GM12878 (cell line): ENCODE data around the gene PPARD. TPM values are rescaled to one million over a fixed set of nuclear protein-coding genes. Genes with fewer than 3 reads are reported as not detected.

ENCODE experiments used
- BHLHE40 ChIP-seq, 2 experiments: fragments of 450-650 bp in 1 of 2; IDR thresholded peaks; 2 replicates each; pipeline ENCODE4 v1.6.1; 2011 to 2017; ENCODE audit warnings: low read depth in 2 of 2, borderline replicate concordance in 1 of 2, improper control_type of control experiment in 1 of 2, low read length in 1 of 2, mild to moderate bottlenecking in 1 of 2
- IKZF2 ChIP-seq, 2 experiments: fragments of 450-650 bp; IDR thresholded peaks; 2 replicates each; pipeline ENCODE4 v1.6.1; 2017; ENCODE audit warnings: mild to moderate bottlenecking in 2 of 2, moderate library complexity in 2 of 2
- IRF4 ChIP-seq: IDR thresholded peaks from 2 replicates; pipeline ENCODE4 v1.6.1; 2011; ENCODE audit warnings: low read depth, low read length
- KDM1A ChIP-seq: fragments of 200-600 bp; sonication (generic); IDR thresholded peaks from 2 replicates; pipeline ENCODE4 v1.6.1; 2016; ENCODE audit warnings: borderline replicate concordance
- LARP7 ChIP-seq: fragments of 450-650 bp; IDR thresholded peaks from 2 replicates; pipeline ENCODE4 v1.6.1; 2017; ENCODE audit warnings: mild to moderate bottlenecking
- RCOR1 ChIP-seq: conservative IDR thresholded peaks from 2 replicates; pipeline ENCODE4 v1.6.1; 2012; ENCODE audit warnings: low read depth, low read length, improper control_type of control experiment
- SMAD5 ChIP-seq: IDR thresholded peaks from 2 replicates; pipeline ENCODE4 v1.6.1; 2016; ENCODE audit warnings: antibody characterized with exemption, low read depth
- ZNF24 ChIP-seq: fragments of 450-650 bp; IDR thresholded peaks from 2 replicates; pipeline ENCODE4 v1.6.1; 2017; ENCODE audit warnings: antibody characterized with exemption, mild to moderate bottlenecking
- ZNF274 ChIP-seq: IDR thresholded peaks from one replicate; pipeline ENCODE4 v1.8.0; 2011; ENCODE audit not compliant: insufficient read length, insufficient read depth
- polyA plus RNA-seq, 11 experiments: library from polyadenylated mRNA; depleted of rRNA in 4 of 11; unstranded in 6 of 11; stranded (reverse) in 5 of 11; fragments of >200 nt; fragmentation: Nextera tagmentation in 4 of 11; fragmentation: Illumina TruSeq in 1 of 11; extraction: Ambion mirVana in 4 of 11; extraction: Trizol in 1 of 11; gene quantifications; 1 replicate in 1 of 11; 2 replicates in 10 of 11; pipeline versions ENCODE4 v1.2.1 to v1.2.3, GENCODE V29; 2011 to 2016; ENCODE audit warnings: inconsistent platforms in 2 of 11, missing spikeins in 2 of 11, low read depth in 1 of 11
- total RNA-seq, 4 experiments: library from RNA; depleted of rRNA in 3 of 4; stranded (reverse); fragments of >200 nt in 3 of 4; fragmentation: Illumina TruSeq in 1 of 4; extraction: Trizol in 1 of 4; gene quantifications; 2 replicates each; pipeline versions ENCODE4 v1.2.1 to v1.2.3, GENCODE V29; 2013 to 2021
- TF ChIP-seq, protein P1 (sequence below): fragments of 450-650 bp; IDR thresholded peaks from 2 replicates; pipeline ENCODE4 v1.6.1; 2016; ENCODE audit warnings: mild to moderate bottlenecking, moderate library complexity, borderline replicate concordance
- TF ChIP-seq, protein P2 (sequence below): fragments of 450-650 bp; conservative IDR thresholded peaks from 2 replicates; pipeline ENCODE4 v1.6.1; 2017; ENCODE audit warnings: mild to moderate bottlenecking, moderate library complexity
- TF ChIP-seq, protein P3 (sequence below): IDR thresholded peaks from 2 replicates; pipeline ENCODE4 v1.6.1; 2011; ENCODE audit warnings: mild to moderate bottlenecking, low read depth, low read length, moderate library complexity; ENCODE audit not compliant: insufficient replicate concordance
- TF ChIP-seq, protein P4 (sequence below): IDR thresholded peaks from 2 replicates; pipeline ENCODE4 v1.6.1; 2011; ENCODE audit warnings: borderline replicate concordance, low read depth, mild to moderate bottlenecking, moderate library complexity, mixed read lengths, low read length; ENCODE audit not compliant: insufficient read depth; ENCODE audit errors: extremely low read length
- TF ChIP-seq, protein P5 (sequence below): fragments of 450-650 bp; IDR thresholded peaks from 2 replicates; pipeline ENCODE4 v1.6.1; 2017; ENCODE audit warnings: borderline replicate concordance
- TF ChIP-seq, protein P6 (sequence below): fragments of 450-650 bp; IDR thresholded peaks from 2 replicates; pipeline ENCODE4 v1.6.1; 2018; ENCODE audit warnings: mild to moderate bottlenecking, low read depth, moderate library complexity; ENCODE audit not compliant: partially characterized antibody

The PPARD gene
- total and polyA plus RNA-seq, 10 of the 15 experiments (the other 5 are each of a cell fraction or from before 2014, with no cell fraction given): 0.05 to 12.6 (median 6.7) TPM

DNA sequence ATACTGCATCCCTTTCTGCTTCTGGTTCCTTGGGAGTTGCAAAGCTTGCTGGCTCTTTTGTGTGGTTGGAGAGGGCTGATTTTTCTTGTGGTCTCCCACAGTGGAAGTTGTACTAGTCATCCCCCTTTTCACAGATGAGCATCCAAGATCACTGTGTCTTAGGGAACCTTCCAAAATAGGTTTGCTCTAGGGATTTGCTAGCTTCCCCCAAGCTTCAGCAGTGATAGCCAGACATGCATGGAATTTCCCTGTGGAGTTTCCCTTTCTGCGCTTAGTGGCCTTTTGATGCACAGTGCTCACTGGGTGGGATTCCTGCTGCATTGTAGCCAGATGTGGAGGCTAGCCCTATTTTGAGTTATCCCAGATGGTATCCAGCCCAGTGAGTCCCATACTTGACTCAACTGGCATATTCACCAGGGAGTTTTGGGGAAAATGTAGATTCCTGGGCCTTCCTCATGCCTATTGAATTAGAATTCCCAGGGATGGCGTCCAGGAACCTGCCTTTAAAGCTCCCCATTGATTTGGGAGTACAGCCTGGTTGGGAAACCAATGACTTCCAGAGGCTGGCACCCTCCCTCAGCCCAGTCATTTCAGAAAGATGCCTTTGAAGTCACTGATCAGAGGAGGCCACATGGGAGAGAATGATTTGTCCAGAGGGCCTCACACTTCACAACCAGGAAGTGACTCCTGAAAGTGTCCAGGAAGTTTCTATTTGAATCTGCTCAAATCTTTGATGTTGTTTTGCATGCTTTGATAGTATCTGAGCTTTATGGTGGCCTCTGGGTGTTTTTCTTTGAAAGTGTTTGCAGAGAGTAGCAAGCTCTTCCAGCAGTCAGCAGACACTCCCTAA lies 25.9 kb downstream of the PPARD start (continued):
- TF ChIP-seq, protein P1, sequence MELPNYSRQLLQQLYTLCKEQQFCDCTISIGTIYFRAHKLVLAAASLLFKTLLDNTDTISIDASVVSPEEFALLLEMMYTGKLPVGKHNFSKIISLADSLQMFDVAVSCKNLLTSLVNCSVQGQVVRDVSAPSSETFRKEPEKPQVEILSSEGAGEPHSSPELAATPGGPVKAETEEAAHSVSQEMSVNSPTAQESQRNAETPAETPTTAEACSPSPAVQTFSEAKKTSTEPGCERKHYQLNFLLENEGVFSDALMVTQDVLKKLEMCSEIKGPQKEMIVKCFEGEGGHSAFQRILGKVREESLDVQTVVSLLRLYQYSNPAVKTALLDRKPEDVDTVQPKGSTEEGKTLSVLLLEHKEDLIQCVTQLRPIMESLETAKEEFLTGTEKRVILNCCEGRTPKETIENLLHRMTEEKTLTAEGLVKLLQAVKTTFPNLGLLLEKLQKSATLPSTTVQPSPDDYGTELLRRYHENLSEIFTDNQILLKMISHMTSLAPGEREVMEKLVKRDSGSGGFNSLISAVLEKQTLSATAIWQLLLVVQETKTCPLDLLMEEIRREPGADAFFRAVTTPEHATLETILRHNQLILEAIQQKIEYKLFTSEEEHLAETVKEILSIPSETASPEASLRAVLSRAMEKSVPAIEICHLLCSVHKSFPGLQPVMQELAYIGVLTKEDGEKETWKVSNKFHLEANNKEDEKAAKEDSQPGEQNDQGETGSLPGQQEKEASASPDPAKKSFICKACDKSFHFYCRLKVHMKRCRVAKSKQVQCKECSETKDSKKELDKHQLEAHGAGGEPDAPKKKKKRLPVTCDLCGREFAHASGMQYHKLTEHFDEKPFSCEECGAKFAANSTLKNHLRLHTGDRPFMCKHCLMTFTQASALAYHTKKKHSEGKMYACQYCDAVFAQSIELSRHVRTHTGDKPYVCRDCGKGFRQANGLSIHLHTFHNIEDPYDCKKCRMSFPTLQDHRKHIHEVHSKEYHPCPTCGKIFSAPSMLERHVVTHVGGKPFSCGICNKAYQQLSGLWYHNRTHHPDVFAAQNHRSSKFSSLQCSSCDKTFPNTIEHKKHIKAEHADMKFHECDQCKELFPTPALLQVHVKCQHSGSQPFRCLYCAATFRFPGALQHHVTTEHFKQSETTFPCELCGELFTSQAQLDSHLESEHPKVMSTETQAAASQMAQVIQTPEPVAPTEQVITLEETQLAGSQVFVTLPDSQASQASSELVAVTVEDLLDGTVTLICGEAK: no peak
- TF ChIP-seq, protein P2, sequence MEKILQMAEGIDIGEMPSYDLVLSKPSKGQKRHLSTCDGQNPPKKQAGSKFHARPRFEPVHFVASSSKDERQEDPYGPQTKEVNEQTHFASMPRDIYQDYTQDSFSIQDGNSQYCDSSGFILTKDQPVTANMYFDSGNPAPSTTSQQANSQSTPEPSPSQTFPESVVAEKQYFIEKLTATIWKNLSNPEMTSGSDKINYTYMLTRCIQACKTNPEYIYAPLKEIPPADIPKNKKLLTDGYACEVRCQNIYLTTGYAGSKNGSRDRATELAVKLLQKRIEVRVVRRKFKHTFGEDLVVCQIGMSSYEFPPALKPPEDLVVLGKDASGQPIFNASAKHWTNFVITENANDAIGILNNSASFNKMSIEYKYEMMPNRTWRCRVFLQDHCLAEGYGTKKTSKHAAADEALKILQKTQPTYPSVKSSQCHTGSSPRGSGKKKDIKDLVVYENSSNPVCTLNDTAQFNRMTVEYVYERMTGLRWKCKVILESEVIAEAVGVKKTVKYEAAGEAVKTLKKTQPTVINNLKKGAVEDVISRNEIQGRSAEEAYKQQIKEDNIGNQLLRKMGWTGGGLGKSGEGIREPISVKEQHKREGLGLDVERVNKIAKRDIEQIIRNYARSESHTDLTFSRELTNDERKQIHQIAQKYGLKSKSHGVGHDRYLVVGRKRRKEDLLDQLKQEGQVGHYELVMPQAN: no peak
- TF ChIP-seq, protein P3, sequence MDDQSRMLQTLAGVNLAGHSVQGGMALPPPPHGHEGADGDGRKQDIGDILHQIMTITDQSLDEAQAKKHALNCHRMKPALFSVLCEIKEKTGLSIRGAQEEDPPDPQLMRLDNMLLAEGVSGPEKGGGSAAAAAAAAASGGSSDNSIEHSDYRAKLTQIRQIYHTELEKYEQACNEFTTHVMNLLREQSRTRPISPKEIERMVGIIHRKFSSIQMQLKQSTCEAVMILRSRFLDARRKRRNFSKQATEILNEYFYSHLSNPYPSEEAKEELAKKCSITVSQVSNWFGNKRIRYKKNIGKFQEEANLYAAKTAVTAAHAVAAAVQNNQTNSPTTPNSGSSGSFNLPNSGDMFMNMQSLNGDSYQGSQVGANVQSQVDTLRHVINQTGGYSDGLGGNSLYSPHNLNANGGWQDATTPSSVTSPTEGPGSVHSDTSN: no peak
- TF ChIP-seq IKZF2 (IDR thresholded peaks at IDR 0.05) (peak; percentile 83 to 88; a peak in 3 of 4 replicates), RCOR1 (no peak), ZNF274 (no peak), SMAD5 (no peak), LARP7 (no peak), KDM1A (no peak), ZNF24 (no peak), BHLHE40 (IDR thresholded peaks at IDR 0.05; ENCODE audit: borderline replicate concordance in 1 of 2, low read depth in 2 of 2, low read length in 1 of 2) (peak in 1 of 2 experiments; percentile 35; a peak in 1 of 4 replicates), IRF4 (peak; percentile 87)
- TF ChIP-seq, protein P4, sequence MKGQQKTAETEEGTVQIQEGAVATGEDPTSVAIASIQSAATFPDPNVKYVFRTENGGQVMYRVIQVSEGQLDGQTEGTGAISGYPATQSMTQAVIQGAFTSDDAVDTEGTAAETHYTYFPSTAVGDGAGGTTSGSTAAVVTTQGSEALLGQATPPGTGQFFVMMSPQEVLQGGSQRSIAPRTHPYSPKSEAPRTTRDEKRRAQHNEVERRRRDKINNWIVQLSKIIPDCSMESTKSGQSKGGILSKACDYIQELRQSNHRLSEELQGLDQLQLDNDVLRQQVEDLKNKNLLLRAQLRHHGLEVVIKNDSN: no peak
- TF ChIP-seq, protein P5, sequence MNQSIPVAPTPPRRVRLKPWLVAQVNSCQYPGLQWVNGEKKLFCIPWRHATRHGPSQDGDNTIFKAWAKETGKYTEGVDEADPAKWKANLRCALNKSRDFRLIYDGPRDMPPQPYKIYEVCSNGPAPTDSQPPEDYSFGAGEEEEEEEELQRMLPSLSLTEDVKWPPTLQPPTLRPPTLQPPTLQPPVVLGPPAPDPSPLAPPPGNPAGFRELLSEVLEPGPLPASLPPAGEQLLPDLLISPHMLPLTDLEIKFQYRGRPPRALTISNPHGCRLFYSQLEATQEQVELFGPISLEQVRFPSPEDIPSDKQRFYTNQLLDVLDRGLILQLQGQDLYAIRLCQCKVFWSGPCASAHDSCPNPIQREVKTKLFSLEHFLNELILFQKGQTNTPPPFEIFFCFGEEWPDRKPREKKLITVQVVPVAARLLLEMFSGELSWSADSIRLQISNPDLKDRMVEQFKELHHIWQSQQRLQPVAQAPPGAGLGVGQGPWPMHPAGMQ: no peak
- TF ChIP-seq, protein P6, sequence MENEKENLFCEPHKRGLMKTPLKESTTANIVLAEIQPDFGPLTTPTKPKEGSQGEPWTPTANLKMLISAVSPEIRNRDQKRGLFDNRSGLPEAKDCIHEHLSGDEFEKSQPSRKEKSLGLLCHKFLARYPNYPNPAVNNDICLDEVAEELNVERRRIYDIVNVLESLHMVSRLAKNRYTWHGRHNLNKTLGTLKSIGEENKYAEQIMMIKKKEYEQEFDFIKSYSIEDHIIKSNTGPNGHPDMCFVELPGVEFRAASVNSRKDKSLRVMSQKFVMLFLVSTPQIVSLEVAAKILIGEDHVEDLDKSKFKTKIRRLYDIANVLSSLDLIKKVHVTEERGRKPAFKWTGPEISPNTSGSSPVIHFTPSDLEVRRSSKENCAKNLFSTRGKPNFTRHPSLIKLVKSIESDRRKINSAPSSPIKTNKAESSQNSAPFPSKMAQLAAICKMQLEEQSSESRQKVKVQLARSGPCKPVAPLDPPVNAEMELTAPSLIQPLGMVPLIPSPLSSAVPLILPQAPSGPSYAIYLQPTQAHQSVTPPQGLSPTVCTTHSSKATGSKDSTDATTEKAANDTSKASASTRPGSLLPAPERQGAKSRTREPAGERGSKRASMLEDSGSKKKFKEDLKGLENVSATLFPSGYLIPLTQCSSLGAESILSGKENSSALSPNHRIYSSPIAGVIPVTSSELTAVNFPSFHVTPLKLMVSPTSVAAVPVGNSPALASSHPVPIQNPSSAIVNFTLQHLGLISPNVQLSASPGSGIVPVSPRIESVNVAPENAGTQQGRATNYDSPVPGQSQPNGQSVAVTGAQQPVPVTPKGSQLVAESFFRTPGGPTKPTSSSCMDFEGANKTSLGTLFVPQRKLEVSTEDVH: no peak
